Tibial artery (tissue), 4 donors: Measurements from ENCODE around the gene IL17B.

ENCODE experiments used
- DNase-seq, 2 donors: peaks; one replicate each; pipeline ENCODE4 v3.0.0-alpha.2; 2019
- H3K27ac ChIP-seq, 2 donors: fragments of 200-600 bp; sonication (generic) in 1 of 2; 1 replicate in 1 of 2; 2 replicates in 1 of 2; pipeline ENCODE4 v1.5.1; 2018 to 2019; ENCODE audit warnings: mild to moderate bottlenecking in 1 of 2
- H3K27me3 ChIP-seq, 2 donors: fragments of 200-600 bp; sonication (generic) in 1 of 2; one replicate each; pipeline versions ENCODE4 v1.5.1 to v1.6.0; 2016 to 2019
- H3K36me3 ChIP-seq, 3 donors: fragments of 200-600 bp; sonication (generic) in 2 of 3; one replicate each; pipeline ENCODE4 v1.5.1; 2016 to 2019; ENCODE audit warnings: mild to moderate bottlenecking in 2 of 3
- H3K4me1 ChIP-seq, 4 donors: fragments of 200-600 bp; sonication (generic) in 2 of 4; 1 replicate in 3 of 4; 2 replicates in 1 of 4; pipeline ENCODE4 v1.5.1; 2016 to 2019
- H3K4me3 ChIP-seq, 2 donors: fragments of 200-600 bp; sonication (generic) in 1 of 2; 1 replicate in 1 of 2; 2 replicates in 1 of 2; pipeline ENCODE4 v1.5.1; 2018 to 2019; ENCODE audit warnings: mild to moderate bottlenecking in 2 of 2
- H3K9me3 ChIP-seq, 3 donors: fragments of 200-600 bp; sonication (generic) in 1 of 3; one replicate each; pipeline ENCODE4 v1.5.1; 2016 to 2019
- CTCF ChIP-seq, 2 experiments: fragments of 200-600 bp in 1 of 2; fragments of 450-650 bp in 1 of 2; IDR thresholded peaks; one replicate each; pipeline ENCODE4 v1.5.1; 2017 to 2019; ENCODE audit warnings: antibody characterized with exemption in 2 of 2, mild to moderate bottlenecking in 1 of 2, moderate library complexity in 1 of 2
- intact Hi-C: fragments of 100-400 bp; cut with DNase I; formaldehyde crosslinking; loops from one replicate; pipeline ENCODE4 v1.15.0; 2023; ENCODE audit warnings: low total_unique reads

IL17B gene

GRCh38 chr5:149366169-149366729 lies 12.8 kb downstream of the IL17B start:
- Histone ChIP-seq H3K4me3 (no peak overlapping the region), H3K9me3 (no peaks in the 10 kb centered on the region), H3K27me3 (no peaks in the 10 kb centered on the region), H3K27ac (no peak overlapping the region), H3K4me1 (peaks cover 0 to 27% (median 14%) of the 10 kb centered on the region in 4 donors), H3K36me3 (no peaks in the 10 kb centered on the region)
- intact Hi-C loops = loop anchor here (5.0 kb wide), 2 partner anchors 76 to 196 kb away; no protein-coding TSS in a partner anchor
- TF ChIP-seq CTCF (IDR thresholded peaks at IDR 0.05) = no peak
- no peak for DNase-seq

DNA sequence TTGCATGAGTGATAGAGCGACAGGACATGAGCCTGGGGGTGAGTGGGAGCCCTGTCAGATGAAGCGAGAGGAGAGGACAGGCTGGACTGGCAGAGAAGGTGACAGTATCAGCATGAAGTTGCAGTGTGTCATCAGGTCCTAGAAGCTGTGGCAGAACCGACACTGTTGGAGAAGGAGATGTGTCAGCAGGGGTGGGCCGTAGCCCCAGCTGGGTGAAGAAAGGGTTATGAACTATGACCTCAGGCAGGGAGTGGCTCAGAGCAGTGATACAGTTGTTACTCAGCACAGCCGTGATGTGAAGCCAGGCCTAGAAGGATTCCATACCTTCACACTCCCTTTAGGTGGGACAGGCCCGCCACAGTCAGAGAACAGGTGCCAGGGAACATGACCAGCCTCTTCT lies 13.7 kb downstream of the IL17B start:
- intact Hi-C loops = loop anchor here (5.0 kb wide), 2 partner anchors 77 to 197 kb away; no protein-coding TSS in a partner anchor
- no peak overlapping the region for H3K27ac ChIP-seq

GRCh38 chr5:149364719-149365118 lies 14.4 kb downstream of the IL17B start:
- Histone ChIP-seq H3K4me3 (no peak overlapping the region), H3K4me1 (peaks cover 0 to 18% (median 8%) of the 10 kb centered on the region in 4 donors), H3K36me3 (no peaks in the 10 kb centered on the region), H3K27ac (no peak overlapping the region), H3K27me3 (no peaks in the 10 kb centered on the region), H3K9me3 (no peaks in the 10 kb centered on the region)
- DNase-seq = no peak
- no peak for TF ChIP-seq CTCF (IDR thresholded peaks at IDR 0.05)
- intact Hi-C loops = loop anchor here (5.0 kb wide), 2 partner anchors 78 to 198 kb away; no protein-coding TSS in a partner anchor

More for the DNA sequence above, 13.7 kb downstream of the IL17B start:
- DNase-seq = no peak
- Histone ChIP-seq H3K27me3 (no peaks in the 10 kb centered on the region), H3K36me3 (no peaks in the 10 kb centered on the region), H3K9me3 (no peaks in the 10 kb centered on the region), H3K4me1 (peaks cover 0 to 18% (median 10%) of the 10 kb centered on the region in 4 donors), H3K4me3 (no peak overlapping the region)
- TF ChIP-seq CTCF (IDR thresholded peaks at IDR 0.05) = no peak

GRCh38 chr5:149363936-149364335 lies 15.2 kb downstream of the IL17B start:
- Histone ChIP-seq H3K27me3 (no peaks in the 10 kb centered on the region), H3K9me3 (no peaks in the 10 kb centered on the region), H3K27ac (no peak overlapping the region), H3K4me3 (no peak overlapping the region), H3K4me1 (peaks cover 0 to 14% (median 8%) of the 10 kb centered on the region in 4 donors), H3K36me3 (no peaks in the 10 kb centered on the region)
- no peak for DNase-seq
- no peak for TF ChIP-seq CTCF (IDR thresholded peaks at IDR 0.05)
- intact Hi-C loops = no loop called here

DNA sequence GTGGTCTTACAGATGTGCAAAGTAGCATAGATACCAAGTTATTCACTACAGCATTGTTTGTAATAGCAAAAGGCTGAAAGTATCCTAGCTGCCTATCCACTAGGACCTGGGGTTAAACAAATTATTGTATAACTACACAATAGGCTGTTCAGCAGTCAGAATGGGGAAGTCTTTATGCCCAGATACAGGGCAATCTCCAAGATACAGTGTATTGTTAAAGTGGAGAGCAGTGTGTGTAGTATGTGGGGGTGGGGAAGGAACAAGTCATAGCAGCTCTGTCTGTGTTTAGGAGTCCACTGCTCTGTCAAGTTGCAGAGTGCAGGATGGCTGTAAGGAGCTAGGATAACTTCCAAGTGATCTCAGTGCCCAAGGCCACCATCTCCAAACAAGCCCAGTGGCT lies 15.7 kb downstream of the IL17B start:
- no peaks in the 10 kb centered on the region for H3K9me3 ChIP-seq
- no peak overlapping the region for H3K27ac ChIP-seq
- no peak for TF ChIP-seq CTCF (IDR thresholded peaks at IDR 0.05)
- H3K36me3 ChIP-seq = no peaks in the 10 kb centered on the region
- no peaks in the 10 kb centered on the region for H3K27me3 ChIP-seq
- H3K4me3 ChIP-seq = no peak overlapping the region
- no peak for DNase-seq
- peaks cover 0 to 17% (median 10%) of the 10 kb centered on the region in 4 donors for H3K4me1 ChIP-seq
- intact Hi-C loops = no loop called here
